ENCODE measurements around the gene PDXK.
A peak's percentile ranks its signal among the peaks of the same experiment; 100 is the strongest.
"Not testable (repeated sequence)": the region's sequence is repeated elsewhere in the genome, so short reads cannot be mapped to it uniquely, and the experiment has no call there.

PDXK gene

GRCh38 chr21:43708745-43709381 lies 10.1 kb upstream of the PDXK start:
- no peak for TF ChIP-seq CTCF (conservative IDR thresholded peaks at IDR 0.05; ENCODE audit: low read depth, low read length)
- DNase-seq (ENCODE audit: low read depth): no peak
- no peak overlapping the region for H3K4me3 ChIP-seq (ENCODE audit: low read length)

GRCh38 chr21:43712268-43712942 lies 6.5 kb upstream of the PDXK start:
- no peak for TF ChIP-seq CTCF (conservative IDR thresholded peaks at IDR 0.05; ENCODE audit: low read depth, low read length)
- no peak for DNase-seq (ENCODE audit: low read depth)
- H3K4me3 ChIP-seq (ENCODE audit: low read length): no peak overlapping the region

GRCh38 chr21:43713123-43713522 lies 5.8 kb upstream of the PDXK start:
- not testable (repeated sequence) for DNase-seq (ENCODE audit: low read depth); H3K4me3 ChIP-seq (ENCODE audit: low read length)

- no peak for TF ChIP-seq CTCF (conservative IDR thresholded peaks at IDR 0.05; ENCODE audit: low read depth, low read length)
- no peak for DNase-seq (ENCODE audit: low read depth)
- no peak overlapping the region for H3K4me3 ChIP-seq (ENCODE audit: low read length)
These were observed 2.4 kb upstream of the PDXK start for GRCh38 chr21:43716376-43717165.

- TF ChIP-seq CTCF (conservative IDR thresholded peaks at IDR 0.05; ENCODE audit: low read depth, low read length): no peak
- DNase-seq (ENCODE audit: low read depth): no peak
- no peak overlapping the region for H3K4me3 ChIP-seq (ENCODE audit: low read length)
These were observed 1.6 kb upstream of the PDXK start for GRCh38 chr21:43717166-43717853.

- TF ChIP-seq CTCF (conservative IDR thresholded peaks at IDR 0.05; ENCODE audit: low read depth, low read length): no peak
- DNase-seq (ENCODE audit: low read depth): no peak
- peak overlapping the region; percentile 46 for H3K4me3 ChIP-seq (ENCODE audit: low read length)
These were observed 710 bp upstream of the PDXK start for GRCh38 chr21:43717967-43718871.
